HFFc6 (cell line): ENCODE measurements around the gene ANKLE1. TPM values are rescaled to one million over a fixed set of nuclear protein-coding genes. Genes with fewer than 3 reads are reported as not detected.

ENCODE experiments used
- DNase-seq: peaks from one replicate; pipeline ENCODE4 v3.0.0-alpha.2; 2018
- H3K27ac Mint-ChIP-seq: 2 replicates; pipeline ENCODE4 v1.8.0; 2020; ENCODE audit warnings: mild to moderate bottlenecking, mixed read lengths
- H3K27me3 Mint-ChIP-seq: 2 replicates; pipeline ENCODE4 v1.8.0; 2021; ENCODE audit warnings: mild to moderate bottlenecking, moderate library complexity, mixed read lengths; ENCODE audit not compliant: insufficient read depth
- H3K36me3 Mint-ChIP-seq: 2 replicates; pipeline ENCODE4 v1.8.0; 2021; ENCODE audit warnings: low read depth, mixed read lengths
- H3K4me1 Mint-ChIP-seq: 2 replicates; pipeline ENCODE4 v1.8.0; 2020; ENCODE audit warnings: low read depth, mixed read lengths
- H3K4me3 Mint-ChIP-seq: 2 replicates; pipeline ENCODE4 v1.8.0; 2020; ENCODE audit warnings: mild to moderate bottlenecking, moderate library complexity, mixed read lengths
- H3K9me3 Mint-ChIP-seq: 2 replicates; pipeline ENCODE4 v1.8.0; 2020; ENCODE audit warnings: mild to moderate bottlenecking, mixed read lengths
- total RNA-seq, 6 experiments: library from RNA; stranded (reverse); fragmentation: NEBNext Ultra II Directional; extraction: Animal tissue kit (Norgen Biotek cat#: 25700); gene quantifications; 2 replicates in 1 of 6; 3 replicates in 5 of 6; pipeline ENCODE4 v1.2.3, GENCODE V29; 2021
- TF ChIP-seq, protein P1 (sequence below): fragments of 200-600 bp; sonication (generic); IDR thresholded peaks from 2 replicates; pipeline ENCODE4 v1.5.0; 2021; ENCODE audit warnings: antibody characterized with exemption, mild to moderate bottlenecking

ANKLE1 gene
- total RNA-seq, 6 experiments from 2014 or later, result 0.28 to 0.57 (median 0.43) TPM

DNA sequence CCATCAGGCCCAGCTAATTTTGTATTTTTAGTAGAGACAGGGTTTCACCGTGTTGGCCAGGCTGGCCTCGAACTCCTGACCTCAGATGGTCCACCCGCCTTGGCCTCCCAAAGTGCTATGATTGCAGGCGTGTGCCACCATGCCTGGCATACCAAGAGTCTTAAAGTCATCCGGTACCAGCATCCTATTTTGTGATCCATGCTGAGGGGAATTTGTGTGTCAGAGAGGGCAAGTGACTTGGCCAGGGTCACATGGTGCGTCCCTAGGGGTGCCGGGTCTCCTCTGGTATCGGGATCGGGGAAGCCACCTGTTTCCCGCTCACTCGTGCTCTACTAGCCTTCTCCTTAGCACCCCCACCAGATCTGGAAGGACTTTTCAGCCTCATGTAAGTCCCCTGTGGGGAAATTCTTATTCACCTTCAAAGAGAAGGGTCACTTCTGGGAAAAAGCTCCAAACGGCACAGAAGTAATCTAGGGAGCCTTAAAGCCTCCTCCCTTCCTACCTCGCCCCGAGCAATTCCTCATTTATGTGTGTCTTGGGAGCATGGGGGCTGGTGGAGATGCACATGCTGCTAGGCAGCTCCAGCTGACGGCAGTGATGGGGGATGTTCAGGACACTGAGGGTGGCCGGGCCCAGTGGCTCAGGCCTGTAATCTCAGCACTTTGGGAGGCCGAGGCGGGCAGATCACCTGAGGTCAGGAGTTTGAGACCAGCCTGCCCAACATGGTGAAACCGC lies 6.1 kb upstream of the ANKLE1 start:
- no peak overlapping the region for H3K27ac Mint-ChIP-seq
- H3K9me3 Mint-ChIP-seq, result no peaks in the 10 kb centered on the region
- no peak overlapping the region for H3K4me3 Mint-ChIP-seq
- TF ChIP-seq, protein P1, sequence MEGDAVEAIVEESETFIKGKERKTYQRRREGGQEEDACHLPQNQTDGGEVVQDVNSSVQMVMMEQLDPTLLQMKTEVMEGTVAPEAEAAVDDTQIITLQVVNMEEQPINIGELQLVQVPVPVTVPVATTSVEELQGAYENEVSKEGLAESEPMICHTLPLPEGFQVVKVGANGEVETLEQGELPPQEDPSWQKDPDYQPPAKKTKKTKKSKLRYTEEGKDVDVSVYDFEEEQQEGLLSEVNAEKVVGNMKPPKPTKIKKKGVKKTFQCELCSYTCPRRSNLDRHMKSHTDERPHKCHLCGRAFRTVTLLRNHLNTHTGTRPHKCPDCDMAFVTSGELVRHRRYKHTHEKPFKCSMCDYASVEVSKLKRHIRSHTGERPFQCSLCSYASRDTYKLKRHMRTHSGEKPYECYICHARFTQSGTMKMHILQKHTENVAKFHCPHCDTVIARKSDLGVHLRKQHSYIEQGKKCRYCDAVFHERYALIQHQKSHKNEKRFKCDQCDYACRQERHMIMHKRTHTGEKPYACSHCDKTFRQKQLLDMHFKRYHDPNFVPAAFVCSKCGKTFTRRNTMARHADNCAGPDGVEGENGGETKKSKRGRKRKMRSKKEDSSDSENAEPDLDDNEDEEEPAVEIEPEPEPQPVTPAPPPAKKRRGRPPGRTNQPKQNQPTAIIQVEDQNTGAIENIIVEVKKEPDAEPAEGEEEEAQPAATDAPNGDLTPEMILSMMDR, result no peak
- no peaks in the 10 kb centered on the region; the same call in 1 of the 2 replicates for H3K27me3 Mint-ChIP-seq
- H3K36me3 Mint-ChIP-seq, result peaks cover 16% of the 10 kb centered on the region; the same call in 1 of the 2 replicates
- H3K4me1 Mint-ChIP-seq, result no peaks in the 10 kb centered on the region
- DNase-seq, result no peak

DNA sequence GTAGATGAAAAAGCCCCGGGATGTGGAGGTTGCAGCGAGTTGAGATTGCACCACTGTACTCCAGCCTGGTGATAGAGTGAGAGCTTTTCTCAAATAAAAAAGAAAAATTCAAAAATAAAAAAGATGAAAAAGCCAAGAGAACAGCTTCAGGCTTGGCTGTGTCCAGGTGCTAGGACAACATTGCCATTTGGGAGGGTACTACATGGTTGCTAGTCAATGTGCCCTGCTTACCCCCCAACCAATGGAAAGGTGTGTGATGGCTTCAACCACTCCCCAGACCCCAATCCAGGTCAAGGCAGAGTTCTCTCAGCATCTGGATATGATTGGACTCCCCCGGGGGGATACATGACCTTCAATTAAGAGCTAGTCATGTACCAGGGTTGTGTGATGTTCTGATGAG lies 2.3 kb upstream of the ANKLE1 start:
- no peak overlapping the region for H3K4me3 Mint-ChIP-seq
- peaks cover 5% of the 10 kb centered on the region for H3K4me1 Mint-ChIP-seq
- TF ChIP-seq, protein P1, result no peak
- no peak overlapping the region for H3K27ac Mint-ChIP-seq
- H3K27me3 Mint-ChIP-seq, result peaks cover 4% of the 10 kb centered on the region
- no peak for DNase-seq
- H3K36me3 Mint-ChIP-seq, result peaks cover 12% of the 10 kb centered on the region; the same call in 1 of the 2 replicates
- no peaks in the 10 kb centered on the region for H3K9me3 Mint-ChIP-seq

DNA sequence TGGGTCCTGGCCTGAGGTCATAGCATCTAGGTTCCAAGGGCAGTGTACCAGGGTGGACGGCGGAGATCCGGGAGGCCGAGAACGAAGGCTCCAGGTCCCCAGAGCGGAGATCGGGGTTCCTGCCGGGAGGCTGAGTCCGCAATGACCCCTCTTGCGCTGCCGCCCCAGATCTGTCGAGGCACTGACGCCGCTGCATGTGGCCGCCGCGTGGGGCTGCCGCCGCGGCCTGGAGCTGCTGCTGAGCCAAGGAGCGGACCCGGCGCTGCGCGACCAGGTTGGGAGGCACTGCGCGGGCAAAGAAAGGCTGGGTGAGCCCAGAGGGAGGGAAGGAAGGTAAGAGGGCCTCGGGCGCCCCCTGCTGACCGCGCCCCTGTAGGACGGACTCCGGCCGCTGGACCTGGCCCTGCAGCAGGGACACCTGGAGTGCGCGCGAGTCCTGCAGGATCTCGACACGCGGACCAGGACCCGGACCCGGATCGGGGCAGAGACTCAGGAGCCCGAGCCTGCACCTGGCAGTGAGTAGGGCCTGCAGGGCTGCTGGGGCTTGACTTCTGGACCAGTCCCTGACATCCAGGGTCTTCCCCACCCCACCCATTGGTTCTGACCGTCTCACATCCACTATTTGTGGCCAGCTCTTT lies 906 bp downstream of the ANKLE1 start:
- H3K27me3 Mint-ChIP-seq, result peaks cover 4% of the 10 kb centered on the region
- peak; percentile 70 for DNase-seq
- H3K27ac Mint-ChIP-seq, result no peak overlapping the region
- peak overlapping the region; percentile 82 for H3K4me3 Mint-ChIP-seq
- no peaks in the 10 kb centered on the region; the same call in 1 of the 2 replicates for H3K36me3 Mint-ChIP-seq
- peaks cover 5% of the 10 kb centered on the region for H3K4me1 Mint-ChIP-seq
- no peaks in the 10 kb centered on the region for H3K9me3 Mint-ChIP-seq
- TF ChIP-seq, protein P1, result peak; percentile 95

DNA sequence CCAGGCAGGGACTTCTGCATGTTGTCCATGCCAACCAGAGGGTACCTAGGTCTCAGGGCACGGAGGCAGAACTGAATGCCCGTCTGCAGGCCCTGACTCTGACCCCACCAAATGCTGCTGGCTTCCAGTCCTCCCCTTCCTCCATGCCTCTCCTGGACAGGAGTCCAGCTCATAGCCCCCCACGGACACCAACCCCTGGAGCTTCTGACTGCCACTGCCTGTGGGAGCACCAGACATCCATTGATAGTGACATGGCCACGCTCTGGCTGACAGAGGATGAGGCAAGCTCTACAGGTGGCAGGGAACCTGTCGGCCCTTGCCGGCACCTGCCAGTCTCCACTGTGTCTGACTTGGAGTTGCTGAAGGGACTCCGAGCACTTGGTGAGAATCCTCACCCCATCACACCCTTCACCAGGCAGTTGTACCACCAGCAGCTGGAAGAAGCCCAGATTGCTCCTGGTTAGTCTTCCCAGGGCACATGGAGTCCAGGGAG lies 1.8 kb downstream of the ANKLE1 start:
- Mint-ChIP-seq H3K4me1 (peaks cover 5% of the 10 kb centered on the region), H3K27ac (no peak overlapping the region), H3K36me3 (no peaks in the 10 kb centered on the region; the same call in 1 of the 2 replicates), H3K9me3 (no peaks in the 10 kb centered on the region), H3K4me3 (no peak overlapping the region), H3K27me3 (peaks cover 4% of the 10 kb centered on the region)
- TF ChIP-seq, protein P1, result no peak
- no peak for DNase-seq

DNA sequence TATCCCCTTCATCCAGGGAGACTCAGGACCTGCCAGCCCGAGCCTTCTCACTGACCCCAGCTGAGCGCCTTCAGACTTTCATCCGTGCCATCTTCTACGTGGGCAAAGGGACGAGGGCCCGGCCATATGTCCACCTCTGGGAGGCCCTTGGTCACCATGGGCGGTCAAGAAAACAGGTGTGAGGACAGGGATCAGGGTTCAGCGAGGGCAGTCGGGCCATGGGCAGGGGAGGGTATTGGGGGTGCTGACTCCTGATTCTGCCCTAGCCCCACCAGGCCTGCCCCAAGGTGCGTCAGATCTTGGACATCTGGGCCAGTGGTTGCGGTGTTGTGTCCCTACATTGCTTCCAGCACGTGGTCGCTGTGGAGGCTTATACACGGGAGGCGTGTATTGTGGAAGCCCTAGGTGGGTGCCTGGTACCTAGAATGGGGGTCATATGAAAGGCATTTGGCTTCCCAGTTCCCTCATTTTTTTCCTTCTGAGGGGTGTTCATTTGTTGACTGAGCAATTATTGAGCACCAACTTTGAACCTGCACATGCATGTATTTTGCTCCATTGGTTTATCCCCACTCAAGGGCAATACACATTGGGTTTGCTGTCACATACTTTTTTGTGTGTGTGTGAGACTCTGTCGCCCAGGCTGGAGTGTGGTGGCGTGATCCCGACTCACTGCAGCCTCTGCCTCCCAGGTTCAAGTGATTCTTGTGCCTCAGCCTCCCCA lies 3.9 kb downstream of the ANKLE1 start:
- Mint-ChIP-seq H3K4me1 (peaks cover 5% of the 10 kb centered on the region), H3K4me3 (no peak overlapping the region), H3K27ac (no peak overlapping the region), H3K9me3 (no peaks in the 10 kb centered on the region), H3K36me3 (no peaks in the 10 kb centered on the region), H3K27me3 (peaks cover 4% of the 10 kb centered on the region)
- TF ChIP-seq, protein P1, result no peak
- no peak for DNase-seq
